Prostate gland (tissue), 2 donors: ENCODE measurements around the gene FLNC. TPM values are rescaled to one million over a fixed set of nuclear protein-coding genes. Genes with fewer than 3 reads are reported as not detected.

Source experiments
- DNase-seq: peaks from one replicate; pipeline ENCODE4 v3.0.0-alpha.2; 2019; ENCODE audit warnings: low spot score
- H3K27ac ChIP-seq, 2 donors: fragments of 200-600 bp; sonication (generic); 2 replicates each; pipeline ENCODE4 v1.5.1; 2017 to 2019
- H3K27me3 ChIP-seq: fragments of 200-600 bp; sonication (generic); replicated peaks from 2 replicates; pipeline ENCODE4 v1.5.1; 2019; ENCODE audit not compliant: insufficient read depth
- H3K36me3 ChIP-seq, 2 donors: fragments of 200-600 bp; sonication (generic); 1 replicate in 1 of 2; 2 replicates in 1 of 2; pipeline versions ENCODE4 v1.5.1 to v1.8.1; 2017 to 2019
- H3K4me1 ChIP-seq: fragments of 200-600 bp; sonication (generic); replicated peaks from 2 replicates; pipeline ENCODE4 v1.5.1; 2019
- H3K4me3 ChIP-seq, 2 donors: fragments of 200-600 bp; sonication (generic); 2 replicates each; pipeline ENCODE4 v1.5.1; 2017 to 2019
- H3K9me3 ChIP-seq: fragments of 200-600 bp; sonication (generic); 2 replicates; pipeline ENCODE4 v1.5.1; 2017
- CTCF ChIP-seq, 4 experiments: fragments of 200-600 bp in 2 of 4; fragments of 450-650 bp in 2 of 4; sonication (generic) in 2 of 4; IDR thresholded peaks; 1 replicate in 3 of 4; 2 replicates in 1 of 4; pipeline ENCODE4 v1.5.1; 2016 to 2019; ENCODE audit warnings: antibody characterized with exemption in 4 of 4, mild to moderate bottlenecking in 2 of 4, moderate library complexity in 2 of 4
- POLR2A ChIP-seq: fragments of 450-650 bp; IDR thresholded peaks from one replicate; pipeline ENCODE4 v1.6.1; 2016; ENCODE audit warnings: antibody characterized with exemption, mild to moderate bottlenecking
- POLR2AphosphoS5 ChIP-seq: sonication (generic); formaldehyde crosslinking; IDR thresholded peaks from one replicate; pipeline ENCODE4 v1.6.1; 2017; ENCODE audit warnings: antibody characterized with exemption
- WGBS: methylation state at CpG from one replicate; pipeline ENCODE4 v1.1.5; 2018; 5-methylcytosine and 5-hydroxymethylcytosine counted together
- intact Hi-C: fragments of 100-400 bp; cut with DNase I; formaldehyde crosslinking; loops from one replicate; pipeline ENCODE4 v1.14.2; 2022
- total RNA-seq, 2 donors: library from RNA; depleted of rRNA; stranded (reverse); fragments of >200 nt; gene quantifications; one replicate each; pipeline ENCODE4 v1.1.0, GENCODE V29; 2016

FLNC gene
- total RNA-seq, 2 donors from 2014 or later = 104 to 150 TPM

- Histone ChIP-seq H3K9me3 (no peaks in the 10 kb centered on the region), H3K4me3 (no peak overlapping the region), H3K27ac (no peak overlapping the region), H3K4me1 (no peaks in the 10 kb centered on the region), H3K27me3 (no peaks in the 10 kb centered on the region), H3K36me3 (no peaks in the 10 kb centered on the region)
- WGBS = 92% methylated on average over 29 of the region's 32 CpGs
- DNase-seq = no peak
- intact Hi-C loops = no loop called here
- TF ChIP-seq POLR2A = no peak
- no peak for TF ChIP-seq CTCF (IDR thresholded peaks at IDR 0.05)
- no peak for TF ChIP-seq POLR2AphosphoS5
These were observed 47.0 kb downstream of the FLNC start for GRCh38 chr7:128876978-128877755.

- TF ChIP-seq CTCF (IDR thresholded peaks at IDR 0.05) (no peak), POLR2A (no peak), POLR2AphosphoS5 (no peak)
These were observed 47.5 kb downstream of the FLNC start for GRCh38 chr7:128877756-128878120.

GRCh38 chr7:128878226-128879105 is 48.3 kb downstream of the FLNC start:
- no peak overlapping the region for H3K4me3 ChIP-seq
- no peaks in the 10 kb centered on the region for H3K4me1 ChIP-seq
- no peaks in the 10 kb centered on the region for H3K9me3 ChIP-seq
- no peak for DNase-seq
- no peaks in the 10 kb centered on the region for H3K36me3 ChIP-seq
- TF ChIP-seq CTCF (IDR thresholded peaks at IDR 0.05) (no peak), POLR2A (no peak), POLR2AphosphoS5 (no peak)
- intact Hi-C loops = no loop called here
- 88% methylated on average over 14 of the region's 14 CpGs for WGBS
- H3K27ac ChIP-seq = no peak overlapping the region
- H3K27me3 ChIP-seq = no peaks in the 10 kb centered on the region

More at GRCh38 chr7:128877756-128878120, 47.5 kb downstream of the FLNC start:
- no peaks in the 10 kb centered on the region for H3K4me1 ChIP-seq
- H3K9me3 ChIP-seq = no peaks in the 10 kb centered on the region
- DNase-seq = no peak
- intact Hi-C loops = no loop called here
- no peak overlapping the region for H3K4me3 ChIP-seq
- H3K27me3 ChIP-seq = no peaks in the 10 kb centered on the region
- no peak overlapping the region for H3K27ac ChIP-seq
- no peaks in the 10 kb centered on the region for H3K36me3 ChIP-seq
- 88% methylated on average over 4 of the region's 4 CpGs for WGBS

- WGBS = 84% methylated on average over 19 of the region's 19 CpGs
- H3K27me3 ChIP-seq = no peaks in the 10 kb centered on the region
- intact Hi-C loops = no loop called here
- no peaks in the 10 kb centered on the region for H3K4me1 ChIP-seq
- no peaks in the 10 kb centered on the region for H3K36me3 ChIP-seq
- TF ChIP-seq POLR2AphosphoS5 (no peak), POLR2A (no peak), CTCF (IDR thresholded peaks at IDR 0.05) (no peak)
- H3K4me3 ChIP-seq = no peak overlapping the region
- no peak overlapping the region for H3K27ac ChIP-seq
- no peak for DNase-seq
- no peaks in the 10 kb centered on the region for H3K9me3 ChIP-seq
These were observed 49.3 kb downstream of the FLNC start for GRCh38 chr7:128879461-128879938.
